HL-60 (cell line): ENCODE data around the gene SLC10A6.

ENCODE experiments used
- DNase-seq, 2 experiments: peaks; one replicate each; pipeline ENCODE4 v3.0.0-alpha.2; 2010 to 2020; ENCODE audit warnings: low read depth in 1 of 2, low spot score in 1 of 2
- H3K27ac ChIP-seq: fragments of 250-450 bp; sonication (Bioruptor Pico); replicated peaks from 2 replicates; pipeline ENCODE4 v1.5.1; 2020; ENCODE audit warnings: mild to moderate bottlenecking, moderate library complexity
- H3K27me3 ChIP-seq: fragments of 250-450 bp; sonication (Bioruptor Pico); 2 replicates; pipeline ENCODE4 v1.5.1; 2021; ENCODE audit warnings: mild to moderate bottlenecking, moderate library complexity; ENCODE audit not compliant: insufficient read depth, poor library complexity, severe bottlenecking
- H3K4me3 ChIP-seq: replicated peaks from 2 replicates; pipeline ENCODE4 v1.5.1; 2011; ENCODE audit warnings: mild to moderate bottlenecking, control low read depth, low read length; ENCODE audit not compliant: insufficient read depth
- GABPA ChIP-seq: IDR thresholded peaks from 2 replicates; pipeline ENCODE4 v1.6.1; 2012; ENCODE audit warnings: low read depth
- POLR2AphosphoS5 ChIP-seq: IDR thresholded peaks from 2 replicates; pipeline ENCODE4 v1.6.1; 2012; ENCODE audit warnings: low read depth
- SPI1 ChIP-seq: IDR thresholded peaks from 2 replicates; pipeline ENCODE4 v1.6.1; 2012; ENCODE audit warnings: low read depth, mild to moderate bottlenecking, borderline replicate concordance
- TF ChIP-seq, protein P1 (sequence below): IDR thresholded peaks from one replicate; pipeline ENCODE4 v1.5.1; 2011; ENCODE audit warnings: low read length, control low read depth, inconsistent platforms; ENCODE audit not compliant: insufficient read depth
- TF ChIP-seq, protein P2 (sequence below): IDR thresholded peaks from 2 replicates; pipeline ENCODE4 v1.6.1; 2012; ENCODE audit warnings: low read depth; ENCODE audit not compliant: insufficient replicate concordance

The SLC10A6 gene

DNA sequence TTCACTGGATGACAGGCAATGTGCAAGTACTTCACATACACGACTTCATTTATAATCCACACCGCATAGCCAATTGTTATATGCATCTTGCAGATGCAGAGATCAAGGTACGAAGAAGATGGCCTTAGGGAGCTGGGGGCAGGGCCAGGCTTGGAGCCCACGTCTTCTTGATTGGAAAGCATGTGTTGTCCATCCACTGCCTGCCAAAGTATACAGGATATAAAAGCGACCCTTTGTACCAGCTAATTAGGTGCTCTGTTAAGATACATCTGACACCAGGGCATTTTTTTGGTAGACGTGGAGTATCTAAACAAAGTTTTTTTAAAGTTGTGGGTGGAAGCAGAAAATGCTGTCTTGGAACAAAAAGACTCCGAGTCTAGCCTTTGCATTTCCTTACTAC is 41.6 kb upstream of the SLC10A6 start:
- TF ChIP-seq, protein P1, sequence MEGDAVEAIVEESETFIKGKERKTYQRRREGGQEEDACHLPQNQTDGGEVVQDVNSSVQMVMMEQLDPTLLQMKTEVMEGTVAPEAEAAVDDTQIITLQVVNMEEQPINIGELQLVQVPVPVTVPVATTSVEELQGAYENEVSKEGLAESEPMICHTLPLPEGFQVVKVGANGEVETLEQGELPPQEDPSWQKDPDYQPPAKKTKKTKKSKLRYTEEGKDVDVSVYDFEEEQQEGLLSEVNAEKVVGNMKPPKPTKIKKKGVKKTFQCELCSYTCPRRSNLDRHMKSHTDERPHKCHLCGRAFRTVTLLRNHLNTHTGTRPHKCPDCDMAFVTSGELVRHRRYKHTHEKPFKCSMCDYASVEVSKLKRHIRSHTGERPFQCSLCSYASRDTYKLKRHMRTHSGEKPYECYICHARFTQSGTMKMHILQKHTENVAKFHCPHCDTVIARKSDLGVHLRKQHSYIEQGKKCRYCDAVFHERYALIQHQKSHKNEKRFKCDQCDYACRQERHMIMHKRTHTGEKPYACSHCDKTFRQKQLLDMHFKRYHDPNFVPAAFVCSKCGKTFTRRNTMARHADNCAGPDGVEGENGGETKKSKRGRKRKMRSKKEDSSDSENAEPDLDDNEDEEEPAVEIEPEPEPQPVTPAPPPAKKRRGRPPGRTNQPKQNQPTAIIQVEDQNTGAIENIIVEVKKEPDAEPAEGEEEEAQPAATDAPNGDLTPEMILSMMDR = no peak
- TF ChIP-seq, protein P2, sequence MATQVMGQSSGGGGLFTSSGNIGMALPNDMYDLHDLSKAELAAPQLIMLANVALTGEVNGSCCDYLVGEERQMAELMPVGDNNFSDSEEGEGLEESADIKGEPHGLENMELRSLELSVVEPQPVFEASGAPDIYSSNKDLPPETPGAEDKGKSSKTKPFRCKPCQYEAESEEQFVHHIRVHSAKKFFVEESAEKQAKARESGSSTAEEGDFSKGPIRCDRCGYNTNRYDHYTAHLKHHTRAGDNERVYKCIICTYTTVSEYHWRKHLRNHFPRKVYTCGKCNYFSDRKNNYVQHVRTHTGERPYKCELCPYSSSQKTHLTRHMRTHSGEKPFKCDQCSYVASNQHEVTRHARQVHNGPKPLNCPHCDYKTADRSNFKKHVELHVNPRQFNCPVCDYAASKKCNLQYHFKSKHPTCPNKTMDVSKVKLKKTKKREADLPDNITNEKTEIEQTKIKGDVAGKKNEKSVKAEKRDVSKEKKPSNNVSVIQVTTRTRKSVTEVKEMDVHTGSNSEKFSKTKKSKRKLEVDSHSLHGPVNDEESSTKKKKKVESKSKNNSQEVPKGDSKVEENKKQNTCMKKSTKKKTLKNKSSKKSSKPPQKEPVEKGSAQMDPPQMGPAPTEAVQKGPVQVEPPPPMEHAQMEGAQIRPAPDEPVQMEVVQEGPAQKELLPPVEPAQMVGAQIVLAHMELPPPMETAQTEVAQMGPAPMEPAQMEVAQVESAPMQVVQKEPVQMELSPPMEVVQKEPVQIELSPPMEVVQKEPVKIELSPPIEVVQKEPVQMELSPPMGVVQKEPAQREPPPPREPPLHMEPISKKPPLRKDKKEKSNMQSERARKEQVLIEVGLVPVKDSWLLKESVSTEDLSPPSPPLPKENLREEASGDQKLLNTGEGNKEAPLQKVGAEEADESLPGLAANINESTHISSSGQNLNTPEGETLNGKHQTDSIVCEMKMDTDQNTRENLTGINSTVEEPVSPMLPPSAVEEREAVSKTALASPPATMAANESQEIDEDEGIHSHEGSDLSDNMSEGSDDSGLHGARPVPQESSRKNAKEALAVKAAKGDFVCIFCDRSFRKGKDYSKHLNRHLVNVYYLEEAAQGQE = no peak
- no peak for TF ChIP-seq GABPA
- no peak for TF ChIP-seq SPI1
- no peak for TF ChIP-seq POLR2AphosphoS5
- Histone ChIP-seq H3K27ac (no peak overlapping the region), H3K27me3 (no peaks in the 10 kb centered on the region), H3K4me3 (no peak overlapping the region)
- DNase-seq = no peak

DNA sequence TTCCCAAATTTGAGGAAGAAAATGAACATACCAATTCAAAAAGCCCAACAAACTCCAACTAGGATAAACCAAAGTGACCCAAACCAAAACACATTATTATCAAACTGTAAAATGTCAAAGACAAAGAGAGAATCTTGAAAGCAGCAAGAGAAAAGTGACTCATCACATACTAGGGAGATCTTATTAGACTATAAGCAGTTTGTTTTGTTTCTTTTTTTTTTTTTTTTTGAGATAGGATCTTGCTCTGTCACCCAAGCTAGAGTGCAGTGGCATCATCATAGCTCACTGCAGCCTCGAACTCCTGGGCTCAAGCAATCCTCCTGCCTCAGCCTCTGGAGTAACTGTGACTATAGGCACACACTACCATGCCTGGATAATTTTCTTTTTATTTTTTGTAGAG is 30.5 kb upstream of the SLC10A6 start:
- Histone ChIP-seq H3K27ac (no peak overlapping the region), H3K4me3 (no peak overlapping the region), H3K27me3 (no peaks in the 10 kb centered on the region)
- DNase-seq = no peak
- TF ChIP-seq GABPA (no peak), SPI1 (no peak), POLR2AphosphoS5 (no peak)
- TF ChIP-seq, protein P1 = no peak
- TF ChIP-seq, protein P2 = no peak

DNA sequence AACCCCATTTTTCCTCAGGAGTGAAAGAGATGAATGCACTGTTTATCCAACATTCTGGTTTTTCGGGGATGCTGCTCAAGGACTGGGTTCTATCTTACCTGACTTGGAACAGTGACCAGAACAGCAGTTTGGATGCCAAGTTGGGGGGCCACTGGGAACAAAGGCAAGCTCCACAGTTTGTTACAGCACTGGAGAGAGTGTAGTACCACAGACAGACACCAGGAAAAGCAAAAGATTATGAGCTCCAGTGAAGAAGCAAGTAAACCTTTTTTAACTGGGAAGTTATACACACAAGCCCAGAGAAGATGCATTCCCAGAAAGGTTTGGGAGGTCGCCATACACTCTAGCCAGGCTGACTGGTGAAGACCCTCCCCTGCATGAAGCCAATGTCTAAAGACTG is 29.5 kb upstream of the SLC10A6 start:
- H3K27ac ChIP-seq = no peak overlapping the region
- TF ChIP-seq, protein P1 = no peak
- TF ChIP-seq, protein P2 = no peak
- no peak for TF ChIP-seq POLR2AphosphoS5
- no peak for TF ChIP-seq SPI1
- no peak for TF ChIP-seq GABPA
- H3K4me3 ChIP-seq = no peak overlapping the region
- no peak for DNase-seq
- no peaks in the 10 kb centered on the region for H3K27me3 ChIP-seq
